Measurements from ENCODE around the gene PLCL1.
A peak's percentile ranks its signal among the peaks of the same experiment; 100 is the strongest.
"Not testable (repeated sequence)": the region's sequence is repeated elsewhere in the genome, so short reads cannot be mapped to it uniquely, and the experiment has no call there.

PLCL1 gene

DNA sequence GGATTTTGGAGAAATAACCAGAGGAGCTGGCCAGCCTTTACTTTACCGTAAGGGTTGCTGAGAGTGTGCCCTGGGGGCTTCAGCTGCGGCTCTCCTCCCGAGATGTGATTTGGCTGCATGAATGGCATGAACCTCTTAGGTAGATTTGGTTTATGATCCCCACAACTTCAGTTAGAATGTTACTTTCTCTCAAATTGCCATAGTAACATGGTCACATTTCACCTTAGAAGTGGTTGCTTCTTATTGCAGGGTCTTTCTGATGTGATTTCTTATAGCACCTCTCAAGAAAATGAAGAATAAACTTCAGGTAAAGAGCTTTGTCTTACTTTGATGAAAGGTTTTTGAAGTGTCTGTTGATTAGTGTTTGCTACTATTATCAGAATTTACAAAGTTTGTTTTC lies 5.6 kb downstream of the PLCL1 start:
- DNase-seq (ENCODE audit: low read depth), result no peak

DNA sequence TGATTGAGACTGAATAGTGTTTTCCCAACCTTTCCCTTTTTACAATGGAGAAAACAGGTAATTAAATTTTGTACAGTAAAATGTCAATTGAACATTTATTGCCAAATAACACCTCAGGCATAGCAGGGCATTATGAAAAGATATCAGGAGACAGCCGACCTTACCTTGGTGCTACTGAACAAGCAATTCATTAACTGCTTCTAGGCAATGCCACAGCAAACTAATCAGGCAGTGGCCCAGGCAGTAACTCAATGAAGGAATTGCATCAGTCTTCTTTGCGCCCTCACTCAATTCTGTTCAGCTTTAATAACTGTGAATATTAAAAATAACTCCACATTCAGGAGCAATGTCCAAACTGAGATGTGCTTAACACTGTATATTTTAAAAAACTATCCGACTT lies 6.1 kb downstream of the PLCL1 start:
- no peak for DNase-seq (ENCODE audit: low read depth)

DNA sequence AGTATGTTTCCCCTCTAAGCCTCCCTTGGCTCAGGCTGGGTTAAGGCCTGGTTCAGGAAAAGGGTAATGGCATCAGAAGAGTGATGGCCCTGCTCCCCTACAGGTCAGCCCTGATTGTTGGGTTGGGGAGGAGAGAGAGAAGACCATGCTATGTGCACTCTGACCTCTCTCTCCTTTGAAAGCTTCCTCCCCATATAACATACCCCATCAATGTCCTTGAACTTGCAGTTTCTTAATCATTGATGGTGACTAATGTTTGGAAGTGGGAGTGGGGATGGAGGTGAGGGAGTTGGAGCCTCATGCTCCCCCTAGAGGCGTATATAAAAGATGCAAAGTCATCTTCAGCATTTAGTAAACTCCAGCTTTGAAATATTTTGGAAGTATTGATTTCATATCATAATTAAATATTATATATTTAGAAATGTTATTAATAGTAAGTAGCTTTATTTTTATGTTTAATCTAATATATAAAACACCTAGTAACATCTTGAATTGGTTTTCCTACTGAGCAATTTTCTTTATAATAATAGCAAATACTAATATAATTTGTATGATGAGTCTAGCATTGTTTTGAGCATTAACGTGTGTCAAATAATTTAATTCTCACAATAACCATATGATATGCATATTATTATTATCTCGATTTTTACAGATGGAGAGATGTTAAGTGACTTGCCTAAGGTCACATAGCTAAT lies 8.8 kb downstream of the PLCL1 start:
- DNase-seq (ENCODE audit: low read depth), result no peak

DNA sequence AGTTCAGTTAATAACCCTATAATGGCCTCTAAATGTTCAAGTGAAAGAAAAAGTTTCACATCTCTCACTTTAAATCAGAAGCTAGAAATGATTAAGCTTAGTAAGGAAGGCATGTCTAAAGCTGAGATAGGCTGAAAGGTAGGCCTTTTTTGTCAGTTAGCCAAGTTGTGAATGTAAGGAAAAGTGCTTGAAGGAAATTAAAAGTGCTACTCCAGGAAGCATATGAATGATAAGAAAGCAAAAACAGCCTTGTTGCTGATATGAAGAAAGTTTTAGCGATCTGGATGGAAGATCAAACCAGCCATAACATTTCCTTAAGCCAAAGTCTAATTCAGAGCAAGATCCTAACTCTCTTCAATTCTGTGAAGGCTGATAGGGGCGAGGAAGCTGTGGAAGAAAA lies 10.1 kb downstream of the PLCL1 start:
- no peak for DNase-seq (ENCODE audit: low read depth)

DNA sequence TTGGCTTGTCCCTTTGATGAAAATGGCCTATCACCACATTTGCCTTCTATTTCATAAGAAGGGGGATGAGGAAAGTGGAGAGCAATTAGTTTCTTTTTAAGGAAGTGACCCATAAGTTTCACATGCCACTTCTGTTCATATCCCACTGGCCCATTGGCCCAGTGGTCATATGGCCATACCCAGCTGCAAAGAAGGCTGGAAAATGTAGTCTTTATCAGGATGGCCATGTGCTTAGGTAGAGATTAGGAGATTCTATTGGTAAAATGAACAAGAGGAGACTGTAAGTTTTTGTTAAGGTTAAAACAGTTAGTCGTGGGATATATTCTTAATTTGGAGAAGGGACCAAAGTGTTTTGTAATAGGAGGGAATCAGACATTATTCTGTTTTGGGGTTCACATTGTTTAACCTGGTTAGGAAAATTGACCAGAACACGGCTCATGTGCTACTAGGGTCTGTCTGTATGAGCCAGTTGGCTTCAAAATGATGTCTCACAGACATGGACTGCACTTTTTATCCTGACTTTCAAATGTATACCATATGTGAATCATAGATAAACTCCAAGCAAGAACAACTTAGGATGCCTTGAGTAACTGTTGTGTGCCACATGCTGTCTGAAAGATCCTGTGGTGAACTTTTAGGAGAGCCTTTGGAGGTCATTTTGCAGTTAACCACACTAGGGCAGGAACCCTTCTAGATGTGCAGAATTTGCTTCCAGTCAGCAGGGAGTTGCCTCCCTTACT lies 17.3 kb downstream of the PLCL1 start:
- DNase-seq (ENCODE audit: low read depth), result no peak

DNA sequence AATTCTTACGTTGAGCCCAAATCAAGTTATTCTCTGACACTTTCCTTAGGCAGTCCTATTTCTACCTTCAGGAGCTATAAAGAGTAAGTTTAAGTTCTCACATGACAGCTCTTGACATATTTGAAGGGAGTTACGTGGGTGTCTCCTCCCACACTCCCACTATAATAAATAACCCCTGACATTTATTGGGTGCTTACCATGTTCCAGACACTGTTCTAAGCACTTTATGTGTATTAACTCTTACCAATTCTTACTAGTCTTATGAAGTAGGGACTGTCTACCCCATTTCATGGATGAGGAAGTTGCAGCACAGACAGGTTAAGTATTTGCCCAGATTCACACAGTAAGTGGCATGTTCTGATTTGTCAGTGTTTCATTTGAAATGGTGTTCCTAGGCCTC lies 17.9 kb downstream of the PLCL1 start:
- no peak for DNase-seq (ENCODE audit: low read depth)

DNA sequence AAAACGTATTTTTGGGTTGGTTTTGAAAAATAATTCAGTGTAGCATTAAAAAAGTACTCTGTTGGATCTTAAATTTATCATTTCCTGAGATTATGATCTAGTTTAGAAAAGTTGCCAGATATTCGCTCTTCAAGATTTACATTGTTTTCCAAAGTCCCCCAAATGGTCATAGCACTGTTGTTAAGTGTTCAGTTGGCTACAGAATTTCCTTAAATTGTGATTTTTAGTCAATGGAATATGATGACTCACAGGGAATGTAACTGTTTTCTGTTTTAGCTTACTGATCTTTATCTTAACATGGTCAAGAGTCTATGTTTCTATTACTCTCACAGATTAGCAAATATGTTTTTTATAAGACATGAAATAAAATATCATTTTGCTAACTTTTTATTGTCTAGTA lies 23.2 kb downstream of the PLCL1 start:
- no peak for DNase-seq (ENCODE audit: low read depth)

DNA sequence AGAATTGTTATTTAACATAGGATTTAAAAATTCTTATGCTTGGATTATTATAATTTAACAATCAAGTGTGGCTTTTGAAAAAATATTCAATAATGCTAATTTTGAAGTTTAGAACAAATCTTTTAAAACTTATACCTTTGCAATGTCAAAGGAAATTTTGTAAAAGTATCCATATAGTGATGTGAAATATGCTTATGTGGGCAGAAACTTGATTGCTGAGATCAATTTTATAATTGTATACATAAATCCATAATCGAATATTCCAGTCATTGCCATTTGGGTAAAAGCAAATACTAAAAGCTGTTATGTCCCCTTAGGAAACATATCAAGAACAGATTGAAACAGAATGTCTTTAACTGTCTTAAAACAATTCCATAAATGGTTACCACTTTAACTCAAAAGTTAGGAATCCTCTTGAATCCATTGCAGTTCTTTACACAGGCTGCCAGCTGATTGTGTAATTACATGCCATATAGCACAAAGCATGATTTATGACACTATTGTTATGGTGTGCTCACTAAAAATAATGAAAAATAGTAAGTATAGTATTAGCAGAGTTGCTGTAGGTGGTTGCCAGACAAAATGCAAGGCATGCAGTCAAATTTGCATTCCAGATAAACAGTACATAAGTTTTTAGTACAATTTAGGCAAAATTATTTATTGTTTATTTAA lies 24.2 kb downstream of the PLCL1 start:
- DNase-seq (ENCODE audit: low read depth), result no peak

DNA sequence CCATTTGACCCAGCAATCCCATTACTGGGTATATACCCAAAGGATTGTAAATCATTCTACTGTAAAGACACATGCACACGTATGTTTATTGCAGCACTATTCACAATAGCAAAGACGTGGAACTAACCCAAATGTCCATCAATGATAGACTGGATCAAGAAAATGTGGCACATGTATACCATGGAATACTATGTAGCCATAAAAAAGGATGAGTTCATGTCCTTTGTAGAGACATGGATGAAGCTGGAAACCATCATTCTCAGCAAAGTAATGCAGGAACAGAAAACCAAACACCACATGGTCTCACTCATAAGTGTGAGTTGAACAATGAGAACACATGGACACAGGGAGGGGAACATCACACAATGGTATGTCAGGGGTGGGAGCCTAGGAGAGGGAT lies 30.4 kb downstream of the PLCL1 start:
- not testable (repeated sequence) for DNase-seq (ENCODE audit: low read depth)

DNA sequence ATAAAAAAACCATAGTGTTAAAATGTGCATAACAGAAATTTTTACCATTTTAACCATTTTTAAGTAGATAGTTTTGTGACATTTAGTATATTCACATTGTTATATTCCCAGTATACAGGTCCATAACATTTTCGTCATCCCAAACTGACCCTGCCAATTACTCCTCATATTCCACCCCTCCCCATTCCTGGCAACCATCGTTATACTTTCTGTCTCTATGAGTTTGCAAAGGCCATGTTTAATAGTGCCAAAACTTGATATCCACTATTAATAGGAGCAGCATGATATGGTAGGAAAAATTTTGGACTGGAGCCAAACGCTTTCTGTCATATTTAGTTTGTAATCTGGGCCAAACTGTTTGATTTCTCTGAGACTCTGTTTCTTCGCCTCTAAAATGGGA lies 30.9 kb downstream of the PLCL1 start:
- DNase-seq (ENCODE audit: low read depth), result no peak

DNA sequence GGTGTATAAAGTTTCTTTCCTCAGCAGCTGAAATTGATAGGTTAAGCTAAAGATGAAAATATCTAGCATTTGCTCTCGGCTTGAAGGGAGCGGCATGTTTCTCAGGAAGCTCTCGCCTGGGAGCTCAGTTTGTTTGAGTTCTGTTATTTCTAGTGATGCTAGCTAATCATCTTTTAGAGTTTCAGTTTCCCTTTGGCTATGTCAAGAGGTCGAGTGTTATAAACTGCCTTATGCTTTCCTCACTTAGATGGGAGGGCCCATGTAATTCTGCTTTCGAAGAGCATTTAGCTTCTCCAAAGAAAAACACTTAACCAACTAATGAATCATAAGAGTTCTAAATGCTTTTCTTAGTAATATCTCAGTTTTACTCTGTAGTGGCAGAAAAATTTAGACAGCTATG lies 33.6 kb downstream of the PLCL1 start:
- DNase-seq (ENCODE audit: low read depth), result no peak

DNA sequence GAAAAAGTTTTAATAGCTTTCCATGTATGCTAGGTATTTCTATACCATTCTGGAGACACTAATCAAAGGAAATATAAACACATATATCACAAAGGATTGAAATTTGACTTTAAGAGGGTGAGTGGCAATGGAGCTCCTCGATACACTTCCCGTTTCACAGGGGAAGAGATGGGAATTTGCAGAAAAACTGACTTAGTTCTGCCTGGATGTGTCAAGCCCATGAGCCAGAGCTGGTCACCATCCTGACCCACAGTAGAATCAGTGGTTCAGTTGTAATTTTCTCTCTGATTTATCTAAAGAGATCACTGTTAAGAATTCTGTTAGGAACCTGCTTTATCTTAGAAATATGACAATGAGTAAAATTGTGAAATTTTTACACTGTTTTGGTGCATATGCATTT lies 34.2 kb downstream of the PLCL1 start:
- DNase-seq (ENCODE audit: low read depth), result no peak

DNA sequence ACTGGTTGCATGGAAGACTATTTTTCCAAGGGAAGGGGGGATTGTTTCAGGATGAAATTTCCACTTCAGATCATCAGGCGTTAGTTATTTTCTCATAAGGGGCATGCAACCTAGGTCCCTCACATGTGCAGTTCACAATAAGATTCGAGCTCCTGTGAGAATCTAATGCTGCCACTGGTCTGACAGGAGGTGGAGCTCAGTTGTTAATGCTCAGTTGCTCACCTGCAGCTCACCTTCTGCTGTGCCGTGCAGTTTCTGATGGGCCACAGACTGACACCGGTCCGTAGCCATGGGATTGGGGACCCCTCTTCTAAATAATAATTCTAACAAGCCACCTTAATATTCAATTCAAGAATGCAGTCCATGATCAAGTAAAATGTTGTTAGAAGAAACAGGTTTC lies 34.9 kb downstream of the PLCL1 start:
- no peak for DNase-seq (ENCODE audit: low read depth)

DNA sequence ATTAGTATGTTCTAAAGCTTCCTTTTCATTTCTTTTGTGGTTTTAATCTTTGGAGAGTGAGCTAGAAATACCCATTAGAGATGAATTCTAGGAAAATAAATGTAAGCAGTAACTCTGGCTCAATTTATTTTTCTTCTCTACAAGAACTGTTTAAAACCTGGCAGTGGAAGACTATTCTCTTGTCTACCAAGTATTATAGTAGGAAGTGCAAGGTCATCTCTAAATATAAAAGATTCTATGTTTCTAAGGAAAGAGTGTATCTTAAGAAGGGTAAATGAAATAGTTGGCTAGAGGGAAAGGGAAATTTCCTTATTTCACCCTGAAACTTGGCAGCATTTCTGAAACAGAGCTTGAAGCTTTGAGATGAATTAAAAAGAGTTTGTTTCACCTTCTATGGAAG lies 35.5 kb downstream of the PLCL1 start:
- no peak for DNase-seq (ENCODE audit: low read depth)

DNA sequence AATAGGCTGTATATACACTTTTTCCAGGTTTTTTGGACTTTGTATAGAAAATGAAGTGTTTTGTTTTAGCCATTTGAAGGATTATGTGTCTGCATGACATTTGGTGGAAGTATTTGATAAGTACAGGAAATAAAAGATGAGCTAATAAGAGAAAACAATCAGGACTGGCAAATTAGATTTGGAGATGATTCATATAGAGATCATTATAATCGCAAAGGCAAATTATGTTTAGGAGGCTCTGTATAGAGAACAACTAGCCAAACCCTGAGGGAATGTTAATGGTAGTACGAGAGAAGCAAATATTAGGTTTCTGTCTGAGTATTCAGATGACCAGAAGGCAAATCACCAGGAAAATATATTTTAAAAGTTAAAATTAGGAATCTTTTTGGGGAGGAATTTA lies 41.7 kb downstream of the PLCL1 start:
- DNase-seq (ENCODE audit: low read depth), result no peak

DNA sequence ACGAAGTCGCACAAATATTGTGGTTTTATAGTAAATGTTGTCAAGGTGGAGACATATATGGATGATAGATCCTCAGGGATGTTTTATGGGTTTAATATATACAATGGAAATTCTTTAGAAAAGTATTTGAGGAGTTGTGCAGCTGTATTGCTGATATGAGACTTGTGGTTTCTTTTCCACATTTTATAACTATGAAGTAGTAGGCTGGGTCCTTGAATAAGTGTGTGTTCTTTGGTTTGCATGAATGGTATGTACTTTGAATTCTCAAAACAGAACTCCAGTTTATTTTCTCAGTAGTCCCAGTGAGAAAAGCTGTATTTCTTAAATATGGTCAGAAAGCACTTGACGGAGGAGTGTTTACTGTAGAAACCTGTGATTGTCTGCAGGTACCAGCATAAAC lies 42.4 kb downstream of the PLCL1 start:
- no peak for DNase-seq (ENCODE audit: low read depth)

DNA sequence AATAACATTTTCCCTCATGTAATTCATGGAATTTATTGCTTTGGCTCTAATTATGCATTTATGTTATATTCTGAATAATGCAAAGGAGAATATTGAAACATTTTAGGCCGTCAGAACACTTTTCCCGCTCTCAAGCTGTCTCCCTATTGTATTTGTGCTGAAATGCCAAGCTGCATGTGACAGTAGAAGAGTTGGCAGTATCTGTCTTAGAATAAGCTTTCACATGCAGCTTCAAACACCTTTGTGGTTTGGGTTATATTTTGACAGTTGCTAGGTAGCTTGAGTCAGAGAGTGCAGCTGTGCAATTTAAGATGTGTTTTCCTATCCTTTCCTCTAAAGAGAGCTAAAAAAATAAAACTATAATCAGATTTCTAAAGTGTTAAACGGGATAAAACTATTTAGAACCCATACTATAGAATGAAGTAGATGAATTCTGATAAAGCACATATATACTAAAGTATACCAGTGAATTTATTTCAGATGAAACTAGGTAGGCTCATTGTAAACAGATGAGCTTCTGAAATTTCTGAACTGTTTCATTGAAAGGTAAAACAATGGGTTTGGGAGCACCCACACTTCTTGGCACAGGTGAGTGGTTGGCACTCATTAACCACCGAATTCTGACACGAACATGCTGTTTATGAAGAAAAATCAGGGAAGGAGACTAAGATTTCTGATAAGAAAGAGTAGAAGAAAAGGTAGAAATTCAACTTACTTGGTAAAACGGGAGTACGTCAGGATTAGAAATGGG lies 43.4 kb downstream of the PLCL1 start:
- no peak for DNase-seq (ENCODE audit: low read depth)

DNA sequence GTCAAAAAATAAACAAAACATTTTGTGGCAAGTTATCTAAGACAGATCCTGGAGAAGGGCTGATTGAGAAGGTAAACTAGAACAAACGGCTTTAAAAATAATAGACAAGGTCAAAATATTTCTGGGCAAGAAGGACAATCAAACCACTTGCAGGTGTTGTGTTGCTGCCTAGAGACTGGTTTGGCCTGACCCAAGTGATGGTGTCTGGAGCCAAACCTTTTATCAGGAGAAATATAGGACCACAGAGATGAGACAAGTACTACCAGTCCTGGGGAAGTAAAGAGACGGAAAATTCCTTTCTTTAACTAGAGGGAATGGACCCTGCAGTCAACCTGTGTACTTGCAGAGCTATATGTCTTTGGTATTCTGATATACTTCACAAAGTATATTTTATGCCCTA lies 44.2 kb downstream of the PLCL1 start:
- no peak for DNase-seq (ENCODE audit: low read depth)

DNA sequence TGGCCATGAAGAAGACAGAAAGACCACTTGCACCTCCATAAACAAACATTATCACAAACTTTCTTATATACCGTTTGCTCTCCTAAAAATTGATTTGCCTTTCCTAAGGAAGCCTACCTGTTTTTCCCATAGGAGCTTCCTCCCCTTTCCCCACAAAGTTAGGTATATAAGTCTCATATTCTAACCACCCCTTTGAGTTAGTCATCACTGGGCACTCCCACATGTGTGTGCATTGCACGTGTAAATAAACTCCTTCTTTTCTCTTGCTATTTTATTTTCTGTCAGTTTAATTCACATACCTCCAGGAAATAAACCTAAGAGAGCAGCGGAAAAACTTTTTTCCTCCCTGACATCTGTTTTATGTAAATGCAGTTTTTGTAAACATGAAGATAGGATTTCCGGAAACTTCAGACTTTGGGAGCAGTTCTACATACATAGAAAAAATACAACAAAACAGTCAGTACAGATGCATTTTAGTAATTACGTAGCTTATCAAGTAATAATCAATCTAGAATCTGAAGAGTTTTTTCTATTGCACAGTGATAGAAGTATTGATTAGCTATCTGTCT lies 46.6 kb downstream of the PLCL1 start:
- DNase-seq (ENCODE audit: low read depth), result no peak

DNA sequence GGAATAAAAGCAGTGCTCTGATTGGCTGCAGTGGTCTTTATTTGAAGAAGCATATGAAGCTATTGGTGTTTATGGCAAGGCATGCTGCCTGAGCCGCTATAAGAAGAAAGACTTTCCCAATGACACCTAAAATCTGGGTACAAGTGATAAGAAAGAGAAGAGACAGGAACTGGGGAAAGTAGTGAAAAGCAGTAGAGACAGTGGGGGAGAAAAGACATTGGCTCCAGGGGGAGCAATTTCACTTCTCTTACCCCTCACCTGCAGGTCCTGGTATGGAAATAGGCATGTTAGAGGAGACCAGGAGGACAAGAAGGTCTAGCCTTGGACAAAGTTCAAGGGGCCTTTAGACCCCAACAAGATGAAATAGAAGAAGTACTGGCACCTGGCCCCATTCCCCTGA lies 47.1 kb downstream of the PLCL1 start:
- DNase-seq (ENCODE audit: low read depth), result no peak

DNA sequence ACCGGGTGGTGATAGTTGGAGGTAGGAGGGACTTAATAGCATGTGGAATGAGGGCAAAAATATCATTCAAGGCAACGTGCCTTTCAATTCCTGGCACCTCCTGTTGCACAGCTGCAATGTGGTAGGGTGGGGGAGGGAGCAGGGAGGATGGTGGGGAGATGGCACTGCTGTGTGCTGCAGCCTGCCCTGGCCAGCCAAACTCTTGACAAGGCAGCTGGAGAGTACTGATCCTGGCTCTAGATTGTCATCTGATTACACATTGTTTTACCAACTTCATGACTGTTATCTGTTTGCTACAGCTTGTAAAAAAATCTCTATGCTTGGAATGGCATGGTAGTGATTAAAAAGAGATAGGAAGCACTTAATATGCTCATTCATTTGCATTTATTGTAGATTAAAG lies 47.7 kb downstream of the PLCL1 start:
- peak; percentile 11 for DNase-seq (ENCODE audit: low read depth)

DNA sequence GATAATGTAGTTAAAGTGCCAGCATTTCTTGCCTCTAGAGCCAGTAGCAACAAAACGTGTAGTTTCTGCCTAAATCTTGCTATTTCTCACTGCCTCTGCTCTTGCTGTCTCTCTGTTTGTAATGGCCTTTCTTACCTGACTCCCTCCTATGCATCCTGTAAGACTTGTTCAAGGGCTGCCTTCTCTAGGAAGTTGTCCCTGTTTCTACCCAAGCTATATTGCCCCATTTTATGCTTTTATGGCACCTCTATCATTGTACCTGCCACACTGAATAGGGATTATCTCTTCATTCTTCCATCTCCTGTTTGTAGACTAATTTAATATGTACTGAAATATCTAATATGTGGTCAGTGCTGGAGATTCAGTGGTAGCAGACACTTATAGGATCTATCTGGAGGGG lies 49.2 kb downstream of the PLCL1 start:
- no peak for DNase-seq (ENCODE audit: low read depth)
